ENCODE results near the gene PLET1.

- no peak for TF ChIP-seq POLR2A (IDR thresholded peaks at IDR 0.05; ENCODE audit: low read depth, low read length)
- TF ChIP-seq POLR2AphosphoS5 (IDR thresholded peaks at IDR 0.05; ENCODE audit: low read depth, low read length) = no peak
- no peak for TF ChIP-seq TAF1 (IDR thresholded peaks at IDR 0.05; ENCODE audit: borderline replicate concordance, low read depth, low read length)
Observed at GRCh38 chr11:112248201-112248600, 12.5 kb downstream of the PLET1 start.

Measured in GM12892 (cell line).